PC-9 (cell line): Measurements from ENCODE around the gene TMEM147. TPM values are rescaled to one million over a fixed set of nuclear protein-coding genes. Genes with fewer than 3 reads are reported as not detected.
A peak's percentile ranks its signal among the peaks of the same experiment; 100 is the strongest.

Experiments
- BruUV-seq: library from RNA; stranded (reverse); fragments of 400-500 nt; replicated peaks from 2 replicates; lab custom pipeline; 2021; lab: Mats Ljungman, UMichigan
- CTCF ChIA-PET: fragments of 300-600 bp; sonication (Branson Sonifier 250); formaldehyde crosslinking; loops from one replicate; lab custom pipeline; 2022; ENCODE audit warnings: antibody characterized with exemption; lab: Charles Lee
- POLR2A ChIA-PET: fragments of 300-600 bp; sonication (Branson Sonifier 250); formaldehyde crosslinking; loops from one replicate; lab custom pipeline; 2022; ENCODE audit warnings: antibody characterized with exemption; ENCODE audit not compliant: unreplicated experiment; lab: Charles Lee
- DNase-seq, 2 experiments: peaks; one replicate each; pipeline versions ENCODE4 v3.0.0 to v3.0.0-alpha.2; 2015 to 2022; ENCODE audit warnings: mixed read lengths in 1 of 2
- H2AFZ ChIP-seq: fragments of 200-600 bp; sonication (generic); 2 replicates; pipeline ENCODE4 v1.8.1; 2017; ENCODE audit warnings: antibody characterized with exemption
- H3F3A ChIP-seq: fragments of 200-600 bp; sonication (generic); 2 replicates; pipeline ENCODE4 v1.8.1; 2017; ENCODE audit warnings: antibody characterized with exemption, mild to moderate bottlenecking, low read depth; ENCODE audit not compliant: insufficient read depth
- H3K27ac ChIP-seq: fragments of 200-600 bp; sonication (generic); 2 replicates; pipeline ENCODE4 v1.6.1; 2016; ENCODE audit warnings: mixed run types
- H3K27me3 ChIP-seq: fragments of 200-600 bp; sonication (generic); 2 replicates; pipeline ENCODE4 v1.6.1; 2016; ENCODE audit warnings: low read depth, mixed run types; ENCODE audit not compliant: insufficient read depth
- H3K36me3 ChIP-seq: fragments of 200-600 bp; sonication (generic); 2 replicates; pipeline ENCODE4 v1.6.1; 2016; ENCODE audit warnings: low read depth, mixed run types
- H3K4me1 ChIP-seq: fragments of 200-600 bp; sonication (generic); replicated peaks from 2 replicates; pipeline ENCODE4 v1.6.1; 2016; ENCODE audit warnings: mixed run types; ENCODE audit not compliant: insufficient read depth
- H3K4me2 ChIP-seq: fragments of 200-600 bp; sonication (generic); 2 replicates; pipeline ENCODE4 v1.6.1; 2017; ENCODE audit warnings: mixed run types
- H3K4me3 ChIP-seq: fragments of 200-600 bp; sonication (generic); 2 replicates; pipeline ENCODE4 v1.6.1; 2016; ENCODE audit warnings: mixed run types
- H3K79me2 ChIP-seq: fragments of 200-600 bp; sonication (generic); 2 replicates; pipeline ENCODE4 v1.6.1; 2017; ENCODE audit warnings: low read depth, mixed run types
- H3K9me2 ChIP-seq: fragments of 200-600 bp; sonication (generic); 2 replicates; pipeline ENCODE4 v1.8.1; 2017; ENCODE audit warnings: mild to moderate bottlenecking; ENCODE audit not compliant: insufficient read depth
- H3K9me3 ChIP-seq: fragments of 200-600 bp; sonication (generic); 2 replicates; pipeline ENCODE4 v1.8.1; 2016; ENCODE audit warnings: low read depth; ENCODE audit not compliant: insufficient read depth
- H4K20me1 ChIP-seq: fragments of 200-600 bp; sonication (generic); 2 replicates; pipeline ENCODE4 v1.8.1; 2017; ENCODE audit not compliant: insufficient read depth
- CTCF ChIP-seq: fragments of 200-600 bp; sonication (generic); conservative IDR thresholded peaks from 2 replicates; pipeline ENCODE4 v1.6.1; 2017; ENCODE audit warnings: mixed run types, antibody characterized with exemption, mild to moderate bottlenecking, moderate library complexity
- EZH2 ChIP-seq: fragments of 200-600 bp; sonication (generic); IDR thresholded peaks from 2 replicates; pipeline ENCODE4 v1.8.0; 2017; ENCODE audit warnings: antibody characterized with exemption, low read depth
- intact Hi-C: fragments of 100-400 bp; cut with micrococcal nuclease; formaldehyde crosslinking; loops from one replicate; pipeline ENCODE4 v1.10.0; 2022; ENCODE audit not compliant: unreplicated experiment
- total RNA-seq: library from RNA; stranded (reverse); gene quantifications from 2 replicates; pipeline ENCODE4 v1.2.3, GENCODE V29; 2021

Gene TMEM147
- total RNA-seq, 1 experiment from 2014 or later, result 82.6 TPM

GRCh38 chr19:35510626-35510964 is 34.8 kb upstream of the TMEM147 start:
- no peaks in the 10 kb centered on the region for H3K9me3 ChIP-seq
- no peak for DNase-seq
- TF ChIP-seq EZH2 (no peak), CTCF (peak; percentile 24; the same call in 1 of the 2 replicates)
- no peak overlapping the region for H3K27ac ChIP-seq
- intact Hi-C loops, result loop anchor here (1.0 to 5.0 kb wide), 4 partner anchors 35 to 207 kb away; partner anchors contain the start of gene TMEM147
- H3F3A ChIP-seq, result peaks cover 9% of the 10 kb centered on the region; the same call in 1 of the 2 replicates
- peaks cover 4% of the 10 kb centered on the region; the same call in 1 of the 2 replicates for H4K20me1 ChIP-seq
- H3K4me3 ChIP-seq, result peak overlapping the region; percentile 77; the same call in 1 of the 2 replicates
- H3K27me3 ChIP-seq, result no peaks in the 10 kb centered on the region
- H3K4me1 ChIP-seq, result peaks cover 24% of the 10 kb centered on the region
- peaks cover 2% of the 10 kb centered on the region; the same call in 1 of the 2 replicates for H3K36me3 ChIP-seq
- ChIA-PET POLR2A (interaction anchor here (0.5 to 0.7 kb wide), 7 partner anchors 13 to 308 kb away, joined by 3 to 7 read pairs (median 4); partner anchors contain the start of gene LIN37), CTCF (interaction anchor here (0.6 to 2.3 kb wide), 6 partner anchors 21 to 220 kb away, joined by 3 to 10 read pairs (median 4); partner anchors contain the start of gene COX6B1)
- H2AFZ ChIP-seq, result peak overlapping the region; percentile 47; the same call in 1 of the 2 replicates
- peaks cover 19% of the 10 kb centered on the region for H3K79me2 ChIP-seq
- peak overlapping the region; percentile 94 for H3K4me2 ChIP-seq
- no TSS peak for BruUV-seq
- H3K9me2 ChIP-seq, result no peaks in the 10 kb centered on the region

GRCh38 chr19:35511337-35511736 is 34.1 kb upstream of the TMEM147 start:
- TF ChIP-seq CTCF (no peak), EZH2 (no peak)
- H3K4me3 ChIP-seq, result no peak overlapping the region
- no peak overlapping the region for H3K27ac ChIP-seq
- no TSS peak for BruUV-seq
- H3K4me1 ChIP-seq, result peaks cover 24% of the 10 kb centered on the region
- POLR2A ChIA-PET, result no interaction called here
- no peak overlapping the region for H3K4me2 ChIP-seq
- peaks cover 4% of the 10 kb centered on the region; the same call in 1 of the 2 replicates for H4K20me1 ChIP-seq
- intact Hi-C loops, result loop anchor here (5.0 kb wide), 1 partner anchor 181 kb away; no protein-coding TSS in a partner anchor
- peaks cover 19% of the 10 kb centered on the region for H3K79me2 ChIP-seq
- H3K27me3 ChIP-seq, result no peaks in the 10 kb centered on the region
- no peaks in the 10 kb centered on the region for H3K36me3 ChIP-seq
- CTCF ChIA-PET, result interaction anchor here (1.1 to 2.3 kb wide), 2 partner anchors 37 to 91 kb away, joined by 3 to 10 read pairs; no protein-coding TSS in a partner anchor
- peaks cover 9% of the 10 kb centered on the region; the same call in 1 of the 2 replicates for H3F3A ChIP-seq
- no peak overlapping the region for H2AFZ ChIP-seq
- H3K9me2 ChIP-seq, result no peaks in the 10 kb centered on the region
- no peaks in the 10 kb centered on the region for H3K9me3 ChIP-seq
- no peak for DNase-seq

GRCh38 chr19:35512831-35513627 is 32.4 kb upstream of the TMEM147 start:
- no peaks in the 10 kb centered on the region for H3K9me2 ChIP-seq
- no peaks in the 10 kb centered on the region for H3K9me3 ChIP-seq
- H3K36me3 ChIP-seq, result no peaks in the 10 kb centered on the region
- no peak for DNase-seq
- H3K4me1 ChIP-seq, result peaks cover 24% of the 10 kb centered on the region
- ChIA-PET POLR2A (no interaction called here), CTCF (interaction anchor here (0.7 kb wide), 1 partner anchor 233 kb away, joined by 9 read pairs; the partner anchor contains the start of gene PSENEN)
- intact Hi-C loops, result loop anchor here (5.0 kb wide), 1 partner anchor 179 kb away; no protein-coding TSS in a partner anchor
- H4K20me1 ChIP-seq, result peaks cover 1% of the 10 kb centered on the region; the same call in 1 of the 2 replicates
- H3F3A ChIP-seq, result peaks cover 9% of the 10 kb centered on the region; the same call in 1 of the 2 replicates
- TF ChIP-seq EZH2 (no peak), CTCF (no peak)
- peaks cover 11% of the 10 kb centered on the region for H3K79me2 ChIP-seq
- H3K4me3 ChIP-seq, result no peak overlapping the region
- peak overlapping the region; percentile 63; the same call in 1 of the 2 replicates for H3K4me2 ChIP-seq
- no peak overlapping the region for H3K27ac ChIP-seq
- H3K27me3 ChIP-seq, result no peaks in the 10 kb centered on the region
- no peak overlapping the region for H2AFZ ChIP-seq
- no TSS peak for BruUV-seq
